Body of pancreas (tissue), 4 donors: Measurements from ENCODE around the gene NHSL1.

Source experiments
- POLR2A ChIP-seq, 3 donors: fragments of 450-650 bp; IDR thresholded peaks; one replicate each; pipeline ENCODE4 v1.6.1; 2016; ENCODE audit warnings: antibody characterized with exemption in 3 of 3, mild to moderate bottlenecking in 2 of 3
- TF ChIP-seq, protein P1 (sequence below), 7 experiments: fragments of 450-650 bp in 4 of 7; fragments of 200-600 bp in 3 of 7; sonication (generic) in 3 of 7; IDR thresholded peaks; one replicate each; pipeline ENCODE4 v1.5.1; 2016 to 2019; ENCODE audit warnings: antibody characterized with exemption in 7 of 7

DNA sequence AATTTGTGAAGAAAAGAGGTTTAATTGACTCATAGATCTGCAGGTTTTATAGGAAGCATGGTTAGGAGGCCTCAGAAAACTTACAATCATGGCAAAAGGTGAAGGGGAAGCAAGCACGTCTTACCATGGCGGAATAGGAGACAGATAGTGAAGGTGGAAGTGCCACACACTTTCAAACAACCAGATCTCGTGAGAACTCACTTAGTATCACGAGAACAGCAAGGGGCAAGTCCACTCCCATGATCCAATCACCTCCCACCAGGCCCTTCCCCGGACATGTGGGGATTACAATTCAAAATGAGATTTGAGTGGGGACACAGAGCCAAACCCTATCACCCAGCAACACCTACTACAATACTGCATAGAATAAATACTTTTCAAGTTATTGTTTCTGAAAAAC lies 102.6 kb downstream of the NHSL1 start:
- TF ChIP-seq, protein P1, sequence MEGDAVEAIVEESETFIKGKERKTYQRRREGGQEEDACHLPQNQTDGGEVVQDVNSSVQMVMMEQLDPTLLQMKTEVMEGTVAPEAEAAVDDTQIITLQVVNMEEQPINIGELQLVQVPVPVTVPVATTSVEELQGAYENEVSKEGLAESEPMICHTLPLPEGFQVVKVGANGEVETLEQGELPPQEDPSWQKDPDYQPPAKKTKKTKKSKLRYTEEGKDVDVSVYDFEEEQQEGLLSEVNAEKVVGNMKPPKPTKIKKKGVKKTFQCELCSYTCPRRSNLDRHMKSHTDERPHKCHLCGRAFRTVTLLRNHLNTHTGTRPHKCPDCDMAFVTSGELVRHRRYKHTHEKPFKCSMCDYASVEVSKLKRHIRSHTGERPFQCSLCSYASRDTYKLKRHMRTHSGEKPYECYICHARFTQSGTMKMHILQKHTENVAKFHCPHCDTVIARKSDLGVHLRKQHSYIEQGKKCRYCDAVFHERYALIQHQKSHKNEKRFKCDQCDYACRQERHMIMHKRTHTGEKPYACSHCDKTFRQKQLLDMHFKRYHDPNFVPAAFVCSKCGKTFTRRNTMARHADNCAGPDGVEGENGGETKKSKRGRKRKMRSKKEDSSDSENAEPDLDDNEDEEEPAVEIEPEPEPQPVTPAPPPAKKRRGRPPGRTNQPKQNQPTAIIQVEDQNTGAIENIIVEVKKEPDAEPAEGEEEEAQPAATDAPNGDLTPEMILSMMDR (IDR thresholded peaks at IDR 0.05) = no peak
- no peak for TF ChIP-seq POLR2A (IDR thresholded peaks at IDR 0.05)
